HepG2 (cell line): ENCODE results near the gene IER5L. TPM values are rescaled to one million over a fixed set of nuclear protein-coding genes. Genes with fewer than 3 reads are reported as not detected.
"Not testable (repeated sequence)": the region's sequence is repeated elsewhere in the genome, so short reads cannot be mapped to it uniquely, and the experiment has no call there.

Experiments used
- ATAC-seq: fragments of 200-7000 bp; cut with Tn5 transposase; 3 replicates; pipeline ENCODE4 v1.9.1; 2020; ENCODE audit warnings: mild to moderate bottlenecking, moderate library complexity
- BruUV-seq: library from RNA; stranded (reverse); fragments of 400-500 nt; replicated peaks from 2 replicates; lab custom pipeline; 2021; lab: Mats Ljungman, UMichigan
- CTCF ChIA-PET: fragments of 300-600 bp; formaldehyde crosslinking; extraction: SDS; loops from one replicate; lab custom pipeline; 2021; ENCODE audit warnings: low total read pairs, inconsistent platforms, low intra/inter-chr PET ratio; lab: Yijun Ruan, JAX
- POLR2A ChIA-PET: fragments of 350-600 bp; sonication (Branson Sonifier 250); formaldehyde crosslinking; loops from one replicate; lab custom pipeline; 2020; ENCODE audit warnings: antibody characterized with exemption, inconsistent platforms; lab: Yijun Ruan, JAX
- DNase-seq: peaks from one replicate; pipeline ENCODE4 v3.0.0-alpha.2; 2015; ENCODE audit warnings: low spot score
- FAIRE-seq: peaks from 3 replicates; lab custom pipeline; 2011; peaks lifted over from hg19 to GRCh38; lab: Jason Lieb, UNC
- H2AFZ ChIP-seq: one replicate; pipeline ENCODE4 v1.6.1; 2011; ENCODE audit warnings: low read length, inconsistent platforms
- H3K27ac ChIP-seq: fragments of 300-600 bp; 3 replicates; pipeline ENCODE4 v1.8.0; 2011; ENCODE audit warnings: mixed run types, mild to moderate bottlenecking, mixed read lengths, low read length, inconsistent platforms; ENCODE audit not compliant: insufficient read depth; ENCODE audit errors: extremely low read length
- H3K27me3 ChIP-seq, 2 experiments: fragments of 200-600 bp in 1 of 2; 2 replicates in 1 of 2; 3 replicates in 1 of 2; pipeline versions ENCODE4 v1.6.0 to v1.8.0; 2011; ENCODE audit warnings: low read length in 2 of 2, mild to moderate bottlenecking in 2 of 2, moderate library complexity in 2 of 2, inconsistent platforms in 1 of 2; ENCODE audit not compliant: insufficient read depth in 2 of 2, control insufficient read depth in 1 of 2
- H3K36me3 ChIP-seq, 2 experiments: fragments of 200-600 bp in 1 of 2; replicated peaks in 1 of 2; 2 replicates in 1 of 2; 3 replicates in 1 of 2; pipeline versions ENCODE4 v1.5.1 to v1.8.0; 2011; ENCODE audit warnings: low read length in 2 of 2, inconsistent platforms in 1 of 2; ENCODE audit not compliant: insufficient read depth in 2 of 2, control insufficient read depth in 1 of 2
- H3K4me1 ChIP-seq: 2 replicates; pipeline ENCODE4 v1.5.1; 2012; ENCODE audit warnings: low read length, inconsistent platforms; ENCODE audit not compliant: insufficient read depth
- H3K4me2 ChIP-seq: 2 replicates; pipeline ENCODE4 v1.6.0; 2011; ENCODE audit warnings: low read depth, low read length, inconsistent platforms
- H3K4me3 ChIP-seq, 3 experiments: fragments of 200-600 bp in 1 of 3; sonication (generic), shearing (Covaris generic) in 1 of 3; replicated peaks in 1 of 3; 2 replicates each; pipeline ENCODE4 v1.5.1; 2011 to 2016; ENCODE audit warnings: low read length in 3 of 3, inconsistent platforms in 2 of 3, low read depth in 2 of 3, mild to moderate bottlenecking in 2 of 3, control low read depth in 1 of 3, mixed read lengths in 1 of 3; ENCODE audit not compliant: insufficient read depth in 1 of 3
- H3K79me2 ChIP-seq: one replicate; pipeline ENCODE4 v1.6.1; 2011; ENCODE audit warnings: low read length, inconsistent platforms; ENCODE audit not compliant: insufficient read depth
- H3K9ac ChIP-seq: 2 replicates; pipeline ENCODE4 v1.6.0; 2011; ENCODE audit warnings: mild to moderate bottlenecking, low read depth, low read length, inconsistent platforms; ENCODE audit not compliant: insufficient read depth
- H3K9me3 ChIP-seq: 2 replicates; pipeline ENCODE4 v1.5.1; 2012; ENCODE audit warnings: mild to moderate bottlenecking, low read length
- H4K20me1 ChIP-seq: 2 replicates; pipeline ENCODE4 v1.6.0; 2011; ENCODE audit warnings: inconsistent platforms, mild to moderate bottlenecking, low read length, moderate library complexity; ENCODE audit not compliant: insufficient read depth
- CENPBD1 ChIP-seq: sonication (generic); formaldehyde crosslinking; IDR thresholded peaks from 2 replicates; pipeline ENCODE4 v1.8.0; 2022; ENCODE audit warnings: missing genetic modification reagents, low read depth, mild to moderate bottlenecking, borderline replicate concordance
- LRRFIP1 ChIP-seq: sonication (generic); formaldehyde crosslinking; conservative IDR thresholded peaks from 2 replicates; pipeline ENCODE4 v1.4.0; 2020; ENCODE audit warnings: missing genetic modification reagents
- PAX8 ChIP-seq: sonication (generic); formaldehyde crosslinking; IDR thresholded peaks from 2 replicates; pipeline ENCODE4 v1.8.0; 2022; ENCODE audit warnings: mild to moderate bottlenecking, missing genetic modification reagents, borderline replicate concordance
- PITX1 ChIP-seq: sonication (generic); formaldehyde crosslinking; IDR thresholded peaks from 2 replicates; pipeline ENCODE4 v1.5.1; 2020; ENCODE audit warnings: mild to moderate bottlenecking, missing genetic modification reagents
- RARG ChIP-seq: sonication (generic); formaldehyde crosslinking; IDR thresholded peaks from 2 replicates; pipeline ENCODE4 v1.4.0; 2020; ENCODE audit warnings: low read depth, mild to moderate bottlenecking, missing genetic modification reagents
- ZBTB2 ChIP-seq: sonication (generic); formaldehyde crosslinking; IDR thresholded peaks from 2 replicates; pipeline ENCODE4 v1.8.0; 2022; ENCODE audit warnings: low read depth, missing genetic modification reagents
- WGBS: methylation state at CpG from one replicate; pipeline ENCODE4 v1.1.6; 2017; ENCODE audit warnings: low lambda C conversion rate; 5-methylcytosine and 5-hydroxymethylcytosine counted together
- in situ Hi-C: cut with HindIII; loops from 2 replicates; pipeline ENCODE4 v1.10.0; 2017; ENCODE audit warnings: low pct_unique_long_range_greater_than_20kb; ENCODE audit not compliant: extremely low pct_ligation_motif_present
- intact Hi-C: fragments of 100-400 bp; cut with micrococcal nuclease; formaldehyde crosslinking; loops from one replicate; pipeline ENCODE4 v1.10.0; 2022; ENCODE audit not compliant: unreplicated experiment
- polyA plus RNA-seq, 8 experiments: library from polyadenylated mRNA; depleted of rRNA in 3 of 8; stranded (reverse) in 7 of 8; unstranded in 1 of 8; fragments of >200 nt; fragmentation: Illumina TruSeq in 4 of 8; extraction: Trizol in 4 of 8; gene quantifications; 2 replicates each; pipeline versions ENCODE4 v1.2.1 to v1.2.3, GENCODE V29; 2011 to 2016; ENCODE audit warnings: low read depth in 4 of 8, missing spikeins in 1 of 8, mixed read lengths in 1 of 8; ENCODE audit not compliant: insufficient read depth in 1 of 8
- total RNA-seq, 5 experiments: library from RNA; depleted of rRNA; stranded (reverse); fragments of >200 nt; fragmentation: Illumina TruSeq; extraction: Trizol; gene quantifications; 2 replicates each; pipeline ENCODE4 v1.2.3, GENCODE V29; 2016; ENCODE audit warnings: low read depth in 1 of 5

IER5L gene
- total and polyA plus RNA-seq, 2 of the 13 experiments (the other 11 are each of a cell fraction or from before 2014, with no cell fraction given): 1.8 to 3.3 TPM

- H3K27me3 ChIP-seq, FAIRE-seq, H3K9ac ChIP-seq, BruUV-seq, H3K4me2 ChIP-seq, in situ Hi-C loops, ATAC-seq, H2AFZ ChIP-seq, H4K20me1 ChIP-seq, H3K27ac ChIP-seq, DNase-seq, H3K9me3 ChIP-seq, H3K4me1 ChIP-seq, CTCF ChIA-PET, H3K79me2 ChIP-seq, H3K4me3 ChIP-seq, intact Hi-C loops: not testable (repeated sequence)
- POLR2A ChIA-PET: interaction anchor here (1.4 kb wide), 1 partner anchor 10 kb away, joined by 3 read pairs; no protein-coding TSS in a partner anchor
- H3K36me3 ChIP-seq: peaks cover 18 to 78% of the 10 kb centered on the region in 2 experiments
- 96% methylated on average over 7 of the region's 7 CpGs for WGBS
Observed at GRCh38 chr9:129130271-129130670, 47.8 kb downstream of the IER5L start.

- no peak overlapping the region for H3K9ac ChIP-seq
- no peak for DNase-seq
- WGBS: 100% methylated on average over 3 of the region's 5 CpGs
- ChIA-PET CTCF (no interaction called here), POLR2A (interaction anchor here (1.4 kb wide), 1 partner anchor 12 kb away, joined by 3 read pairs; no protein-coding TSS in a partner anchor)
- peaks cover 23 to 76% of the 10 kb centered on the region in 2 experiments for H3K36me3 ChIP-seq
- H4K20me1 ChIP-seq: no peaks in the 10 kb centered on the region
- intact Hi-C loops: no loop called here
- in situ Hi-C loops: no loop called here
- FAIRE-seq: no peak
- no TSS peak for BruUV-seq
- no peak overlapping the region for H3K4me3 ChIP-seq
- no peak for TF ChIP-seq LRRFIP1 (CRISPR knock-in tag)
- no peak for TF ChIP-seq PITX1 (CRISPR knock-in tag)
- no peak for TF ChIP-seq PAX8 (CRISPR knock-in tag)
- TF ChIP-seq ZBTB2 (CRISPR knock-in tag): no peak
- no peak for TF ChIP-seq RARG
- TF ChIP-seq CENPBD1 (CRISPR knock-in tag): no peak
- H3K9me3 ChIP-seq: no peaks in the 10 kb centered on the region
- H2AFZ ChIP-seq: no peak overlapping the region
- H3K27me3 ChIP-seq: no peaks in the 10 kb centered on the region
- ATAC-seq: no peak
- H3K27ac ChIP-seq: no peak overlapping the region
- H3K4me2 ChIP-seq: no peak overlapping the region
- H3K4me1 ChIP-seq: peaks cover 17% of the 10 kb centered on the region
- H3K79me2 ChIP-seq: peaks cover 2% of the 10 kb centered on the region
Observed at GRCh38 chr9:129128689-129129088, 49.4 kb downstream of the IER5L start.
